CD8-positive, alpha-beta memory T cell (primary cell): Measurements from ENCODE around the gene NKPD1. TPM values are rescaled to one million over a fixed set of nuclear protein-coding genes. Genes with fewer than 3 reads are reported as not detected.

ENCODE experiments used
- CTCF ChIA-PET: fragments of 350-600 bp; sonication (Branson Sonifier 250); formaldehyde crosslinking; loops from one replicate; lab custom pipeline; 2021; ENCODE audit warnings: antibody characterized with exemption; lab: Charles Lee
- POLR2A ChIA-PET: fragments of 350-600 bp; sonication (Branson Sonifier 250); formaldehyde crosslinking; loops from one replicate; lab custom pipeline; 2021; ENCODE audit warnings: antibody characterized with exemption; lab: Charles Lee
- DNase-seq, 5 donors: peaks; one replicate each; pipeline versions ENCODE4 v3.0.0 to v3.0.0-alpha.2; 2020 to 2022; ENCODE audit warnings: mixed read lengths in 1 of 5
- H3K27ac ChIP-seq: one replicate; pipeline ENCODE4 v1.7.0; 2013; ENCODE audit warnings: low read depth, mild to moderate bottlenecking, low read length, moderate library complexity
- H3K27me3 ChIP-seq: 2 replicates; pipeline ENCODE4 v1.7.0; 2013; ENCODE audit warnings: low read length, mild to moderate bottlenecking; ENCODE audit not compliant: insufficient read depth, poor library complexity, severe bottlenecking
- H3K36me3 ChIP-seq: 2 replicates; pipeline ENCODE4 v1.7.0; 2013; ENCODE audit warnings: mild to moderate bottlenecking, low read length, moderate library complexity; ENCODE audit not compliant: insufficient read depth
- H3K4me1 ChIP-seq: 2 replicates; pipeline ENCODE4 v1.7.0; 2013; ENCODE audit warnings: mild to moderate bottlenecking, low read length, moderate library complexity; ENCODE audit not compliant: insufficient read depth
- H3K4me3 ChIP-seq: 2 replicates; pipeline ENCODE4 v1.7.0; 2013; ENCODE audit warnings: mild to moderate bottlenecking, low read length
- H3K9me3 ChIP-seq: 2 replicates; pipeline ENCODE4 v1.7.0; 2013; ENCODE audit warnings: mild to moderate bottlenecking, low read length
- H3K27ac Mint-ChIP-seq, 8 donors: one replicate each; pipeline ENCODE4 v1.8.0; 2020 to 2021; ENCODE audit warnings: mixed read lengths in 8 of 8, mild to moderate bottlenecking in 6 of 8, inconsistent platforms in 3 of 8, moderate library complexity in 3 of 8
- H3K27me3 Mint-ChIP-seq, 2 donors: one replicate each; pipeline ENCODE4 v1.8.0; 2020 to 2021; ENCODE audit warnings: mixed read lengths in 2 of 2, mild to moderate bottlenecking in 1 of 2, moderate library complexity in 1 of 2
- H3K36me3 Mint-ChIP-seq, 3 donors: one replicate each; pipeline ENCODE4 v1.8.0; 2020 to 2021; ENCODE audit warnings: mixed read lengths in 3 of 3, inconsistent platforms in 1 of 3, mild to moderate bottlenecking in 1 of 3
- H3K4me1 Mint-ChIP-seq, 3 donors: one replicate each; pipeline ENCODE4 v1.8.0; 2020 to 2021; ENCODE audit warnings: mixed read lengths in 3 of 3, inconsistent platforms in 1 of 3, mild to moderate bottlenecking in 1 of 3
- H3K4me3 Mint-ChIP-seq, 7 donors: one replicate each; pipeline ENCODE4 v1.8.0; 2020 to 2021; ENCODE audit warnings: mixed read lengths in 7 of 7, mild to moderate bottlenecking in 6 of 7, moderate library complexity in 4 of 7, inconsistent platforms in 2 of 7
- H3K9me3 Mint-ChIP-seq, 5 donors: one replicate each; pipeline ENCODE4 v1.8.0; 2020 to 2022; ENCODE audit warnings: mixed read lengths in 5 of 5, mild to moderate bottlenecking in 3 of 5, moderate library complexity in 2 of 5, inconsistent platforms in 1 of 5
- polyA plus RNA-seq: library from polyadenylated mRNA; unstranded; fragments of 300-500 nt; fragmentation: Illumina TruSeq; gene quantifications from one replicate; pipeline ENCODE4 v1.2.3, GENCODE V29; 2021
- total RNA-seq, 2 experiments: library from RNA; stranded (reverse); gene quantifications; one replicate each; pipeline ENCODE4 v1.2.3, GENCODE V29; 2021

Gene NKPD1
- total and polyA plus RNA-seq, 3 experiments from 2014 or later: 0.13 to 0.20 (median 0.18) TPM

DNA sequence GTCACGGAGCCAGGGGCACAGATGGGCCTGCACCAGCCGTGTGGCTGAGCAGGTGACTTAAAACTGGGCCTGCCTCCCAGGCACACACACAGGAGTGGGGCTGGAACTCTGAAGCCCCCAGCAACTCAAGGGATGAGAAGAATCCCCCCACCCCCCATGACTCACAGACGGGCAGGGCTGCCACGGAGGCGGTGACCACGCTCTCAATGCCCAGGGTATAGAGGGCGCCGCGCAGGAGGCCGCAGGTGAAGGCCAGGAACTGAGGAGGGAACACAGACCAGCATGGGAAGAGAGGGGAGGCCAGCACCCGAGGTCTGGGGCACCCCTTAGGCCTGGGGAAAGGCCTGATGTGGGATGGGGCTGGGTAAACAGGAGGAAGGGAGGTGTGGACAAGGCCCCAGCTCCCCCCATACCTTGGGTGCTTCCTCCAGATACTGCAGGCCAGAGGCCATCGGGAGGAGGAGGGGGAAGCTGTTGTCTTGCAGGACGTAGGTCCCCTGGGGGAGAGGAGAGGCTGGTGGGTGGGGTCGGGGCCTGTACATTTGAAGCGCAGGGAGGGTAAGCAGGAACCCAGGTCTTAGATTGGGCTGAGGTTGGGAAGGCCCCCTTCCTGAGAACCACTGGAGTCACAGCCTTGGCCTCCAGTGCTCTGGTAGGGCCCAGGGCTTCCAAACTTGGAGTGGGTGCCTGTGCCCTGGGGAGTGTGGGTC lies 3.1 kb upstream of the NKPD1 start:
- ChIA-PET POLR2A (interaction anchor here (0.8 to 0.9 kb wide), 2 partner anchors 10 to 15 kb away, joined by 4 to 5 read pairs; partner anchors contain the start of genes BLOC1S3 and TRAPPC6A), CTCF (interaction anchor here (1.2 to 1.7 kb wide), 2 partner anchors 14 to 38 kb away, joined by 5 to 6 read pairs; partner anchors contain the start of genes BLOC1S3 and TRAPPC6A)
- peaks cover 9 to 27% (median 18%) of the 10 kb centered on the region in 3 donors for H3K4me1 Mint-ChIP-seq
- peaks cover 0 to 2% of the 10 kb centered on the region in 2 donors for H3K27me3 Mint-ChIP-seq
- no peaks in the 10 kb centered on the region for H3K27me3 ChIP-seq
- peaks cover 23% of the 10 kb centered on the region for H3K4me1 ChIP-seq
- H3K27ac ChIP-seq: no peak overlapping the region
- peak overlapping the region; percentile 21 to 91 (median 77) for H3K27ac Mint-ChIP-seq
- no peaks in the 10 kb centered on the region for H3K9me3 ChIP-seq
- no peaks in the 10 kb centered on the region for H3K36me3 ChIP-seq
- peak overlapping the region in 4 of 7 donors; percentile 14 to 70 (median 25) for H3K4me3 Mint-ChIP-seq
- H3K36me3 Mint-ChIP-seq: peaks cover 0 to 4% (median 0%) of the 10 kb centered on the region in 3 donors
- H3K9me3 Mint-ChIP-seq: no peaks in the 10 kb centered on the region
- H3K4me3 ChIP-seq: no peak overlapping the region
- no peak for DNase-seq

DNA sequence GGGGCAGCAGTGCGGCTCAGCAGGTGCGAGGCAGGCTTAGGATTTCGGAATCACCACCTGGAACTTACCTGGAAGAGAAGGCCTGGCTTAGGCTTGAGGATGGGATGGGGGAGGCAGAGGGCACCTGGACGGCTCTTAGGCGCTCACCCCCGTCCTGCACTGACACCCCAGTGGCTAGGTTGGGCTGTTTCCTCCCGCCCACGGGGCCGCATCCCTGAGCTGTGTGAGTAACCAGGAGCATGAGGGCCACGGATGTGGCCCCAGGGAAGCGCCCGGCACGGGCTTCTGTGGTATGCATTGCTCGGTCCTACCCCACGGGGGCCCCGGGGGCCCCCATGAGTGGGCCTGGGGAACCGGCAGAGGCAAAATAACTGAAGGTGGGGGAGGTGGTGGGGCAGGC lies 2.4 kb upstream of the NKPD1 start:
- Mint-ChIP-seq H3K4me1 (peaks cover 8 to 25% (median 17%) of the 10 kb centered on the region in 3 donors), H3K27me3 (peaks cover 0 to 2% of the 10 kb centered on the region in 2 donors), H3K4me3 (no peak overlapping the region), H3K36me3 (peaks cover 0 to 4% (median 0%) of the 10 kb centered on the region in 3 donors), H3K27ac (no peak overlapping the region), H3K9me3 (no peaks in the 10 kb centered on the region)
- Histone ChIP-seq H3K4me3 (no peak overlapping the region), H3K36me3 (no peaks in the 10 kb centered on the region), H3K27me3 (no peaks in the 10 kb centered on the region), H3K4me1 (peaks cover 18% of the 10 kb centered on the region), H3K9me3 (no peaks in the 10 kb centered on the region), H3K27ac (no peak overlapping the region)
- no peak for DNase-seq
- CTCF ChIA-PET: no interaction called here
- POLR2A ChIA-PET: no interaction called here

DNA sequence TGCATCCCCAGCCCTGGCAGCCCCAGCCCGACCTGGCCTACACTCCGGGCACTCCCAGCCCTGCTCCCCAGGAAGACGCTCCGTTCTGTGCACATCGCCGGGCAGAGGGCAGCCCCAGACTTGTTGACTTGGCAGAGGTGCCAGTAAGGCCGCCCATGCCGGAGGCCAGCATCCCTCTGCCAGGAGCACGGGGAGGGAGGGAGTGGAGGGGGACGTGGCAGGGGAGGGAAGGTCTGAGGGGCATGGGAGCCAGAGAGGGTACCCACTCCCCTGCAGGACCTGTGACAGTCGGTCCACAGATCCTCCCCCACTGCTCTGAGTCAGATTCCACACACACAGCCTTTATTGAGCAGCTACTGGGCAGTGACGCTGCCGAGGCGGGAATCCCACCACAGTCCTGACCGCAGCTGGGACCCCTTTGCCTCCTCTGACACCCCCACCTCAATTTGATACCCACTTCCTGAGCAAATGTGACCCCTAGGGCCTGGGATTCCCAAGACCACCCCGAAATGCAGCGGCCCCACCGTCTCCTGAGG lies 1.9 kb upstream of the NKPD1 start:
- Mint-ChIP-seq H3K27me3 (peaks cover 2 to 3% of the 10 kb centered on the region in 2 donors), H3K4me3 (no peak overlapping the region), H3K36me3 (peaks cover 0 to 4% (median 0%) of the 10 kb centered on the region in 3 donors), H3K27ac (no peak overlapping the region), H3K4me1 (peaks cover 8 to 25% (median 17%) of the 10 kb centered on the region in 3 donors), H3K9me3 (no peaks in the 10 kb centered on the region)
- no peak overlapping the region for H3K27ac ChIP-seq
- ChIA-PET CTCF (no interaction called here), POLR2A (no interaction called here)
- no peak overlapping the region for H3K4me3 ChIP-seq
- no peaks in the 10 kb centered on the region for H3K9me3 ChIP-seq
- H3K4me1 ChIP-seq: peaks cover 18% of the 10 kb centered on the region
- H3K27me3 ChIP-seq: no peaks in the 10 kb centered on the region
- DNase-seq: no peak
- no peaks in the 10 kb centered on the region for H3K36me3 ChIP-seq

DNA sequence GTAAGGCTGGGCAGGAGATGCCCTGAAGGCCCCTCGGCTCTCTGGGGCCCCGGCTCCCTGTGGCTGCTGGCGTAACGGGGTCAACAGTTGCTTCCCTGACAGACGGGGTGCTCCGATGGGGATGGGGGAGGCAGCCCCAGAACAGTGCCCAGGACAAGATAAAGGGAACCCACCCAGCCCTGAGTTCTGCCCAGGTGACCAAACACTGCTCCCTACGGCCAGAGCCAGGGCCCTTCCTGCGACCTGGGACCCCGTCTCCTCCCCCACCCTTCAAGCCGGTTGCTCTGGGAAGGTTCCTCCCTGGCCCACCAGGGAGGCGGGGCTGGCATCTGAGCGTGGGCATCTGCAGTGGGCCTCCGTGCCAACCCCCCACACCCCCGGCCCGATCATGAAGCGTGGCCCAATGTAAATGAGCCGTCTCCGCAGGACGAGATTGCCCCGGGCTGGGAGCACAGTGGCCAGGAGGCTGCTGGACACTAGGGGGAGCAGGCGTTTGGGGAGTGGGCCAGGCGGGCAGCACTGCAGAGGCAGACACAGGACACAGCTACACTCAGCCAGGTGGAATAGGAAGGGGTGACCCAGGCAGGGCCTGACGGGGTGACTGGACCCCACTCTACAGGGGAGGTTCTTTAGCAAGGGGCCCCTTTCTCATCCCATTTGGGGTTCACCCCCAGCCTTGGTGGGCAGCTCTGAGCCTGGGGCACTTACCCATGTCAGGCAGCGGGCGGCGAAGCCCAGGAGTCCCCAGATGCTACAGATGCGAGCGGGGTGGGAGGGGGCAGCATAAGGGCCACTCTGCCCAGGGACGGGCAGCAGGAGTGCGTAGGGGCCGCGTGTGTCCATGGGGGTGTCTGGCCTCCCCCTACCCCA lies 1.2 kb upstream of the NKPD1 start:
- ChIA-PET POLR2A (no interaction called here), CTCF (no interaction called here)
- peaks cover 18% of the 10 kb centered on the region for H3K4me1 ChIP-seq
- no peaks in the 10 kb centered on the region for H3K36me3 ChIP-seq
- Mint-ChIP-seq H3K4me3 (no peak overlapping the region), H3K36me3 (peaks cover 0 to 1% (median 0%) of the 10 kb centered on the region in 3 donors), H3K4me1 (peaks cover 8 to 22% (median 17%) of the 10 kb centered on the region in 3 donors), H3K27me3 (peaks cover 3 to 7% of the 10 kb centered on the region in 2 donors), H3K27ac (no peak overlapping the region), H3K9me3 (no peaks in the 10 kb centered on the region)
- H3K4me3 ChIP-seq: no peak overlapping the region
- no peak for DNase-seq
- no peaks in the 10 kb centered on the region for H3K27me3 ChIP-seq
- no peak overlapping the region for H3K27ac ChIP-seq
- no peaks in the 10 kb centered on the region for H3K9me3 ChIP-seq

DNA sequence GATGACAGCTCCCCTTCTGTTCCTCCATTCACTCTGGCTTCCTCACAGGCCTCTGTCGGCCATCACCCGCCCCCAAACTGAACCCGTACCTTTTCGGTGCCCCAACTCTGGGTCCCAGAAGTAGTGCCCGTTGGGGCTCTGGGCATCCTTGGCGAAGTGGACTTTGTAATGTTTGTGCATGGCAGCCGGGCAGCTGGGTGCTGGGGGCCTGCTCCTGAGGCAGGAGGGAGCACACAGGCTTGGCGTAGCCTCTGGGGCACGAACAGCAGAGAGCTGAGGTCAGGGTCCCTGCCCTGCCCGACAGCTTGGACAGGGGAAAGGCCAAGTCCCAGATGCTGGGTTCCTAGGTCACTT lies 834 bp downstream of the NKPD1 start:
- Histone ChIP-seq H3K27me3 (peaks cover 3% of the 10 kb centered on the region), H3K27ac (no peak overlapping the region), H3K9me3 (no peaks in the 10 kb centered on the region), H3K4me3 (no peak overlapping the region), H3K36me3 (no peaks in the 10 kb centered on the region), H3K4me1 (peaks cover 13% of the 10 kb centered on the region)
- Mint-ChIP-seq H3K4me3 (no peak overlapping the region), H3K27ac (peak overlapping the region in 1 of 8 donors; percentile 50), H3K4me1 (peaks cover 8 to 16% (median 12%) of the 10 kb centered on the region in 3 donors), H3K36me3 (no peaks in the 10 kb centered on the region), H3K9me3 (no peaks in the 10 kb centered on the region), H3K27me3 (peaks cover 7 to 15% of the 10 kb centered on the region in 2 donors)
- ChIA-PET POLR2A (interaction anchor here (0.6 kb wide), 1 partner anchor 14 kb away, joined by 3 read pairs; no protein-coding TSS in a partner anchor), CTCF (no interaction called here)
- no peak for DNase-seq

DNA sequence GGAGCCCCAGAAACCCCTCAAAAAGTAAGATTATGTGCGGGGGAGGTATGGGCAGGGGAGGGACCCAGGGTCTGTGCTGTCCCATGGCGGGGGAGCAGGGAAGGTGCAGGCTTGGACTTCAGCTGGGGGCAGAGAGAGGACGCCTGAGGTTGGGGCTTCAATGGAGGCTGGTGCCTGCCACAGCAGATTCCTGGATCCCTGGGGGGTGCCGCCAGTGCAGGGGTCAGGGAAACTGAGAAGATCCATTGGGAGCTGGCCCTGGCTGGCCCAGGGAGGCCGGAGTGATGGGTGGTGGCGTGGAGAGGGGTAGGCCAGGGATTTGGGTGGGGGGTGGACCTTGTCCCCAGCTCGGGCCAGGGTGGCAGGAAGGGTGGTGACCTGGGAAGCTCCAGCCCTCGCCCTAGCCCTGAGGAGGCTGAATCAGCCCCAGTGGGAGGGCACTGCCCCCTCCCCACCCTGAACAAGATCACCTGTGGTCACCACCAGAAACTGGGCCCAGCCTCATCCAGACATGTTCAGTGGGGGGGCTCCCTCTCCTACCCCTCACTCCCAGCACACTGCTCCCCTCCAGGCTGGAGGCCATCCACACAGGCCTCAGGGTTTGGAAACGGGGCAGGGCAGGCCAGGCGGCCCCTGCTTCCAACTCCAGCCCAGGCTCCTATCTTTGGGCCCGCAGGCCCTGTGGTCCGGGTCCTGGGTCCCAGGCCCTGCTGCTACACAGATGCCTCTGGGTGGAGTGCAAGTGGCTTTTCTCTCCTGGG lies 1.4 kb downstream of the NKPD1 start:
- POLR2A ChIA-PET: interaction anchor here (0.6 kb wide), 1 partner anchor 14 kb away, joined by 3 read pairs; no protein-coding TSS in a partner anchor
- no peaks in the 10 kb centered on the region for H3K36me3 Mint-ChIP-seq

DNA sequence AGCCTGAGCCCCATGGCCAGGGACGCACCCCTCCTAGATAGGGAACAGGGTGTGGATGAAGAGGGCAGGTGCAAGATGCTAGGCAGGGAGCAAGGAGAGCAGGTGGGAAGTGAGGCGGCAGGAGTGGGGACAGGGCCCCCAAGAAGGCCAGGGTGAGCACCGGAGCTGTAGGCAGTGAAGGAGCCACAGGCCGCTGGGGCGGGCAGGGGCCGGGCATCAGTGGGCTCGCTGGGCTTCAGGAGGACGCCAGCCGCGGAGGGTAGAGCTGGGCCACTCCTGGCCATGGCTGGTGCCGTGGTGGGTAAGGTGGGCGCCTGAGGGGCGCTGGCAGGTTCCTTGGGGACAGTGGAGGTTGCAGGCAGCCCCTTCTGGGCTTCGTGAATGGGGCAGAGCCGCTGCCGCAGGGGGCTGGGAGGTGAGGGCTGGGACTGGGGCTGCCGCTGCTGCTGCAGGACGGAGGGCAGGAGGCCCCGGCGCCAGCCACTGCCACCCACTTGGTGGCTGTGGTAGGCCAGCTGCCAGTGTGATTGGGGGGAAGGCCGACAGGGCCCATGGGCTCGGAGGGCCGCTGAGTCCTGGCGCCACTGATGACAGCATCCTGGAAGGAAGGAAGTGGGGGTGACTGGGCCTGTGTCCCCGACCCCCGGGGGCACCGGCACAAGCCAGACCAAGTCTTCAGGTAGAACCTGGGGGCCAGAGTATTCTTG lies 2.1 kb downstream of the NKPD1 start:
- Histone ChIP-seq H3K36me3 (no peaks in the 10 kb centered on the region), H3K27ac (no peak overlapping the region), H3K9me3 (no peaks in the 10 kb centered on the region), H3K27me3 (peaks cover 6% of the 10 kb centered on the region), H3K4me3 (no peak overlapping the region), H3K4me1 (peaks cover 5% of the 10 kb centered on the region)
- ChIA-PET CTCF (no interaction called here), POLR2A (no interaction called here)
- H3K27ac Mint-ChIP-seq: peak overlapping the region in 2 of 8 donors; percentile 43 to 73
- peaks cover 6 to 12% (median 8%) of the 10 kb centered on the region in 3 donors for H3K4me1 Mint-ChIP-seq
- H3K9me3 Mint-ChIP-seq: no peaks in the 10 kb centered on the region
- H3K36me3 Mint-ChIP-seq: no peaks in the 10 kb centered on the region
- no peak for DNase-seq
- H3K4me3 Mint-ChIP-seq: no peak overlapping the region
- peaks cover 7 to 19% of the 10 kb centered on the region in 2 donors for H3K27me3 Mint-ChIP-seq

More for the DNA sequence above, 1.4 kb downstream of the NKPD1 start:
- CTCF ChIA-PET: no interaction called here
- H3K9me3 ChIP-seq: no peaks in the 10 kb centered on the region
- H3K4me1 ChIP-seq: peaks cover 7% of the 10 kb centered on the region
- H3K27me3 ChIP-seq: peaks cover 3% of the 10 kb centered on the region
- H3K27ac Mint-ChIP-seq: peak overlapping the region in 2 of 8 donors; percentile 43 to 73
- no peaks in the 10 kb centered on the region for H3K36me3 ChIP-seq
- H3K4me3 Mint-ChIP-seq: no peak overlapping the region
- peaks cover 8 to 12% (median 8%) of the 10 kb centered on the region in 3 donors for H3K4me1 Mint-ChIP-seq
- no peak for DNase-seq
- H3K9me3 Mint-ChIP-seq: no peaks in the 10 kb centered on the region
- no peak overlapping the region for H3K27ac ChIP-seq
- H3K27me3 Mint-ChIP-seq: peaks cover 7 to 16% of the 10 kb centered on the region in 2 donors
- H3K4me3 ChIP-seq: no peak overlapping the region
